Liver (tissue), 9 donors: ENCODE measurements around the gene MED27. TPM values are rescaled to one million over a fixed set of nuclear protein-coding genes. Genes with fewer than 3 reads are reported as not detected.

ENCODE experiments used
- DNase-seq: peaks from one replicate; pipeline ENCODE4 v3.0.0-alpha.2; 2017; ENCODE audit warnings: low spot score
- H3K27ac ChIP-seq, 2 donors: one replicate each; pipeline ENCODE4 v1.7.0; 2013; ENCODE audit warnings: inconsistent platforms in 2 of 2, low read length in 2 of 2, control low read depth in 1 of 2, low read depth in 1 of 2, mild to moderate bottlenecking in 1 of 2
- H3K27me3 ChIP-seq, 4 donors: one replicate each; pipeline versions ENCODE4 v1.6.1 to v1.7.0; 2013; ENCODE audit warnings: low read length in 3 of 4, inconsistent platforms in 1 of 4, mild to moderate bottlenecking in 1 of 4, moderate library complexity in 1 of 4; ENCODE audit not compliant: control insufficient read depth in 4 of 4, insufficient read depth in 4 of 4
- H3K36me3 ChIP-seq, 4 donors: one replicate each; pipeline versions ENCODE4 v1.6.1 to v1.7.0; 2013; ENCODE audit warnings: low read length in 3 of 4, mild to moderate bottlenecking in 3 of 4, low read depth in 1 of 4, moderate library complexity in 1 of 4; ENCODE audit not compliant: control insufficient read depth in 4 of 4, insufficient read depth in 3 of 4
- H3K4me1 ChIP-seq, 4 donors: one replicate each; pipeline versions ENCODE4 v1.6.1 to v1.7.0; 2013; ENCODE audit warnings: low read length in 3 of 4, mild to moderate bottlenecking in 3 of 4, moderate library complexity in 1 of 4; ENCODE audit not compliant: control insufficient read depth in 4 of 4, insufficient read depth in 4 of 4
- H3K4me3 ChIP-seq, 3 donors: one replicate each; pipeline versions ENCODE4 v1.6.1 to v1.7.0; 2013; ENCODE audit warnings: low read length in 3 of 3, control low read depth in 1 of 3, low read depth in 1 of 3, mild to moderate bottlenecking in 1 of 3
- H3K9ac ChIP-seq, 2 donors: one replicate each; pipeline ENCODE4 v1.7.0; 2013; ENCODE audit warnings: low read length in 2 of 2, mild to moderate bottlenecking in 2 of 2, moderate library complexity in 2 of 2, control low read depth in 1 of 2, low read depth in 1 of 2
- H3K9me3 ChIP-seq, 4 donors: one replicate each; pipeline versions ENCODE4 v1.6.1 to v1.7.0; 2013; ENCODE audit warnings: low read length in 3 of 4; ENCODE audit not compliant: control insufficient read depth in 4 of 4
- EGR1 ChIP-seq, 2 donors: IDR thresholded peaks; 2 replicates each; pipeline ENCODE4 v1.6.1; 2016 to 2018; ENCODE audit warnings: antibody characterized with exemption in 2 of 2, low read depth in 2 of 2
- FOXA1 ChIP-seq: IDR thresholded peaks from 2 replicates; pipeline ENCODE4 v1.6.1; 2016; ENCODE audit warnings: antibody characterized with exemption
- FOXA2 ChIP-seq: IDR thresholded peaks from 2 replicates; pipeline ENCODE4 v1.6.1; 2016; ENCODE audit warnings: antibody characterized with exemption
- GABPA ChIP-seq, 2 donors: IDR thresholded peaks in 1 of 2; conservative IDR thresholded peaks in 1 of 2; 2 replicates each; pipeline ENCODE4 v1.6.1; 2016; ENCODE audit warnings: antibody characterized with exemption in 2 of 2, mild to moderate bottlenecking in 1 of 2, moderate library complexity in 1 of 2
- HNF4A ChIP-seq, 2 donors: conservative IDR thresholded peaks; 2 replicates each; pipeline ENCODE4 v1.6.1; 2016; ENCODE audit warnings: antibody characterized with exemption in 2 of 2, mild to moderate bottlenecking in 2 of 2
- HNF4G ChIP-seq: IDR thresholded peaks from 2 replicates; pipeline ENCODE4 v1.6.1; 2016; ENCODE audit warnings: antibody characterized with exemption
- NR2F2 ChIP-seq: IDR thresholded peaks from 2 replicates; pipeline ENCODE4 v1.6.1; 2016; ENCODE audit warnings: antibody characterized with exemption
- RAD21 ChIP-seq, 2 donors: IDR thresholded peaks; 2 replicates each; pipeline ENCODE4 v1.6.1; 2016; ENCODE audit warnings: antibody characterized with exemption in 2 of 2, mild to moderate bottlenecking in 2 of 2
- SP1 ChIP-seq: IDR thresholded peaks from 2 replicates; pipeline ENCODE4 v1.6.1; 2018; ENCODE audit warnings: antibody characterized with exemption, mild to moderate bottlenecking
- TAF1 ChIP-seq: conservative IDR thresholded peaks from 2 replicates; pipeline ENCODE4 v1.6.1; 2016; ENCODE audit warnings: antibody characterized with exemption, mild to moderate bottlenecking
- YY1 ChIP-seq: IDR thresholded peaks from 2 replicates; pipeline ENCODE4 v1.6.1; 2016; ENCODE audit warnings: antibody characterized with exemption, mild to moderate bottlenecking
- WGBS: extraction: QIAGEN DNeasy Blood & Tissue Kit; methylation state at CpG from one replicate; pipeline ENCODE4 v1.1.7; 2013; 5-methylcytosine and 5-hydroxymethylcytosine counted together
- polyA plus RNA-seq, 2 donors: library from polyadenylated mRNA; stranded (reverse) in 1 of 2; unstranded in 1 of 2; fragments of 200-250 nt in 1 of 2; fragments of >200 nt in 1 of 2; fragmentation: Nextera tagmentation in 1 of 2; extraction: Ambion mirVana in 1 of 2; gene quantifications; one replicate each; pipeline versions ENCODE4 v1.2.1 to v1.2.3, GENCODE V29; 2013 to 2015
- total RNA-seq, 2 donors: library from RNA; depleted of rRNA; stranded (reverse); fragments of >200 nt; gene quantifications; one replicate each; pipeline ENCODE4 v1.2.3, GENCODE V29; 2014
- TF ChIP-seq, protein P1 (sequence below): IDR thresholded peaks from 2 replicates; pipeline ENCODE4 v1.6.1; 2016; ENCODE audit warnings: antibody characterized with exemption
- TF ChIP-seq, protein P2 (sequence below): fragments of 150-350 bp; IDR thresholded peaks from 2 replicates; pipeline ENCODE4 v1.5.1; 2017; ENCODE audit warnings: improper control_type of control experiment, low read depth, low read length; ENCODE audit not compliant: missing input control
- TF ChIP-seq, protein P3 (sequence below): IDR thresholded peaks from 2 replicates; pipeline ENCODE4 v1.6.1; 2016; ENCODE audit warnings: antibody characterized with exemption
- TF ChIP-seq, protein P4 (sequence below): IDR thresholded peaks from 2 replicates; pipeline ENCODE4 v1.6.1; 2016; ENCODE audit warnings: antibody characterized with exemption, mild to moderate bottlenecking
- donor health status: healthy.
- donor health status: healthy.
- donor health status: healthy.
- donor health status: healthy.
- donor health status: healthy.

MED27 gene
- total and polyA plus RNA-seq, 4 donors: 4.6 to 7.9 (median 5.5) TPM

DNA sequence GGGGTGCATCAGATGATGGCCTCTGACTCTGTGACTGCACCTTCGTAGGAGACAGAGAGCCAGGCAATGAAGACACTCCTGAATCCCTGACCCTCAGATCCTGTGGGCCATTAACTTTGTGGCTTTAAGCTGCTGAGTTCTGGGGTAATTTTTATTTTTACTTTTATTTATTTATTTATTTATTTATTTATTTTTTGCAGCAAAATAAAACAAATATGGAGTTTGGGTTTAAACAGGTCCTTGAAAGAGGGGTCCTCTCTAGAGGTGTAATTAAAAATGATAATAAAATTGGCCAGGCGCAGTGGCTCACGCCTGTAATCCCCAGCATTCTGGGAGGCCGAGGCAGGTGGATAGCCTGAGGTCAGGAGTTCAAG, 234.9 kb downstream of the MED27 start (continued):
- no peak for TF ChIP-seq HNF4A (conservative IDR thresholded peaks at IDR 0.05)

DNA sequence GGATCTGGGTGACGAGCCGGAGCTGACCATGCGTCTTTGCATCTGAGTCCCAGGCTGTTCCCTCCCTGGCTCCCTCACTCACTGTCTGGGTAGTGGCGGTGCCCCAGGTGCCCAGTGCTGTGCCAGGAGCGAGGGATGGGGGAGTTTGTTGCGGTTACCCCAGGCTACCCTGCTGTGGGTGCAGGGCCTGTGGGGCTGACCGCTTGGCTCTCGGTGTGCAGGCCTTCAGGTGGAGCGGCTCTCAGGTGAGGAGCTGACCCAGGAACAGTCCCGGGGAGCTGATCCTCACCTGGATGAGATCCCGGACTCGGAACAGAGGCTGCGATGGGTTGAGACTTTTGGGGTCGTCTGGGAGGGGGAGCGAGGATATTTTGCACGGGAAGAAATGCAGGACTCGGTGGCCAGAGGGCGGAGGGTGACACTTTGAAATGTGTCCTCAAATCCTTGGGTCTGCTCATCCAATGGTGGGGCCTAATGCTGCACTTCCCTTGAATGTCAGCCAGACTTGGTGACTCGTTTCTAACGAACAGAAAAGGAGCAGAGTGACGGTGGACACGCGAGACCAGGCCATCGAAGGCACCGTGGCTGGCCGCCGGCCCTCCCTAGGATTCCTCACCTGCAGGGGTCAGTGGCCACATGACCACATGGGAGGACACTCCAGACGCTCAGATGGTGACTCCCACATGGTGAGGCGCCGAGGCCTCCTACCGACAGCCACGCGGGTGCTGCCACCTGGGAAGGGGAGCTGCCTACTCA, 235.5 kb downstream of the MED27 start:
- TF ChIP-seq, protein P1, sequence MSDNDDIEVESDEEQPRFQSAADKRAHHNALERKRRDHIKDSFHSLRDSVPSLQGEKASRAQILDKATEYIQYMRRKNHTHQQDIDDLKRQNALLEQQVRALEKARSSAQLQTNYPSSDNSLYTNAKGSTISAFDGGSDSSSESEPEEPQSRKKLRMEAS: no peak
- TF ChIP-seq YY1 (no peak), SP1 (no peak), TAF1 (no peak), HNF4A (conservative IDR thresholded peaks at IDR 0.05) (no peak), GABPA (IDR thresholded peaks at IDR 0.05 in 1 of 2, conservative IDR thresholded peaks at IDR 0.05 in 1 of 2) (no peak), RAD21 (IDR thresholded peaks at IDR 0.05) (no peak), HNF4G (no peak), NR2F2 (no peak)
- TF ChIP-seq, protein P2, sequence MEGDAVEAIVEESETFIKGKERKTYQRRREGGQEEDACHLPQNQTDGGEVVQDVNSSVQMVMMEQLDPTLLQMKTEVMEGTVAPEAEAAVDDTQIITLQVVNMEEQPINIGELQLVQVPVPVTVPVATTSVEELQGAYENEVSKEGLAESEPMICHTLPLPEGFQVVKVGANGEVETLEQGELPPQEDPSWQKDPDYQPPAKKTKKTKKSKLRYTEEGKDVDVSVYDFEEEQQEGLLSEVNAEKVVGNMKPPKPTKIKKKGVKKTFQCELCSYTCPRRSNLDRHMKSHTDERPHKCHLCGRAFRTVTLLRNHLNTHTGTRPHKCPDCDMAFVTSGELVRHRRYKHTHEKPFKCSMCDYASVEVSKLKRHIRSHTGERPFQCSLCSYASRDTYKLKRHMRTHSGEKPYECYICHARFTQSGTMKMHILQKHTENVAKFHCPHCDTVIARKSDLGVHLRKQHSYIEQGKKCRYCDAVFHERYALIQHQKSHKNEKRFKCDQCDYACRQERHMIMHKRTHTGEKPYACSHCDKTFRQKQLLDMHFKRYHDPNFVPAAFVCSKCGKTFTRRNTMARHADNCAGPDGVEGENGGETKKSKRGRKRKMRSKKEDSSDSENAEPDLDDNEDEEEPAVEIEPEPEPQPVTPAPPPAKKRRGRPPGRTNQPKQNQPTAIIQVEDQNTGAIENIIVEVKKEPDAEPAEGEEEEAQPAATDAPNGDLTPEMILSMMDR: no peak
- no peak for DNase-seq
- H3K4me1 ChIP-seq: no peaks in the 10 kb centered on the region
- H3K27ac ChIP-seq: no peak overlapping the region
- H3K36me3 ChIP-seq: no peaks in the 10 kb centered on the region
- no peak overlapping the region for H3K4me3 ChIP-seq
- no peaks in the 10 kb centered on the region for H3K9me3 ChIP-seq
- H3K27me3 ChIP-seq: no peaks in the 10 kb centered on the region
- 87% methylated on average over 33 of the region's 33 CpGs for WGBS
- H3K9ac ChIP-seq: no peak overlapping the region

DNA sequence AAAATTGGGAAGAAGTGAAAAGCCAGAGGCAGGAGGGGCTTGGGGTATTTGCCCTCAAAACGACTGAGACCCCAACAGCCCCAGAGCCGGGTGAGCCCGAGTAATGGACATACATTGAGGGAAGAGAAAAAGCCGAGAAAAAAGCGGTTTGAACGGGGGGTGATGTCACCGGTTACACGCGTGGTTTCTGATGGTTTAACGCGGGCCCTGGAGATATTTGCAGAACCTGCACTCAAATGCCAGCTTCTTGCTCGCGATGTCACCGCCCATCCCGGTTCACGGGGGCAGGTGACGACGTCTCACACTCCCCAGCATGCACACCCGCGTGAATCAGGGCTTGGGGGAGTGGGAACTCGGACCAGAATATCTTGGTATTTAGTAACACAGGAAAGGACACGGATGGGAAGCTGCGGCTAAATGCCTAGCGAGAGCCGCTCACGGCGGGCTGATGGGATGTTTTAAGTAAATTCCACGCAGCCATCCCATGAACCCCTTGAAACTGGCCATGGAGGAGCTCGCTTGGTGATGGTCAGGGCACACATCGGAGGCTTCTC, 237.8 kb downstream of the MED27 start:
- no peaks in the 10 kb centered on the region for H3K9me3 ChIP-seq
- H3K27me3 ChIP-seq: no peaks in the 10 kb centered on the region
- no peak overlapping the region for H3K27ac ChIP-seq
- H3K36me3 ChIP-seq: no peaks in the 10 kb centered on the region
- no peaks in the 10 kb centered on the region for H3K4me1 ChIP-seq
- DNase-seq: no peak
- no peak overlapping the region for H3K4me3 ChIP-seq
- no peak for TF ChIP-seq HNF4A (conservative IDR thresholded peaks at IDR 0.05)
- TF ChIP-seq NR2F2: no peak
- no peak for TF ChIP-seq RAD21 (IDR thresholded peaks at IDR 0.05)
- no peak for TF ChIP-seq SP1
- TF ChIP-seq, protein P1: no peak
- no peak for TF ChIP-seq FOXA1
- TF ChIP-seq YY1: no peak
- TF ChIP-seq TAF1: no peak
- no peak for TF ChIP-seq FOXA2
- TF ChIP-seq, protein P3, sequence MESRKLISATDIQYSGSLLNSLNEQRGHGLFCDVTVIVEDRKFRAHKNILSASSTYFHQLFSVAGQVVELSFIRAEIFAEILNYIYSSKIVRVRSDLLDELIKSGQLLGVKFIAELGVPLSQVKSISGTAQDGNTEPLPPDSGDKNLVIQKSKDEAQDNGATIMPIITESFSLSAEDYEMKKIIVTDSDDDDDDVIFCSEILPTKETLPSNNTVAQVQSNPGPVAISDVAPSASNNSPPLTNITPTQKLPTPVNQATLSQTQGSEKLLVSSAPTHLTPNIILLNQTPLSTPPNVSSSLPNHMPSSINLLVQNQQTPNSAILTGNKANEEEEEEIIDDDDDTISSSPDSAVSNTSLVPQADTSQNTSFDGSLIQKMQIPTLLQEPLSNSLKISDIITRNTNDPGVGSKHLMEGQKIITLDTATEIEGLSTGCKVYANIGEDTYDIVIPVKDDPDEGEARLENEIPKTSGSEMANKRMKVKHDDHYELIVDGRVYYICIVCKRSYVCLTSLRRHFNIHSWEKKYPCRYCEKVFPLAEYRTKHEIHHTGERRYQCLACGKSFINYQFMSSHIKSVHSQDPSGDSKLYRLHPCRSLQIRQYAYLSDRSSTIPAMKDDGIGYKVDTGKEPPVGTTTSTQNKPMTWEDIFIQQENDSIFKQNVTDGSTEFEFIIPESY: no peak
- TF ChIP-seq EGR1 (IDR thresholded peaks at IDR 0.05; ENCODE audit: low read depth in 2 of 2): no peak
- no peak for TF ChIP-seq HNF4G
- TF ChIP-seq GABPA (IDR thresholded peaks at IDR 0.05 in 1 of 2, conservative IDR thresholded peaks at IDR 0.05 in 1 of 2): no peak
- TF ChIP-seq, protein P2: no peak
- TF ChIP-seq, protein P4, sequence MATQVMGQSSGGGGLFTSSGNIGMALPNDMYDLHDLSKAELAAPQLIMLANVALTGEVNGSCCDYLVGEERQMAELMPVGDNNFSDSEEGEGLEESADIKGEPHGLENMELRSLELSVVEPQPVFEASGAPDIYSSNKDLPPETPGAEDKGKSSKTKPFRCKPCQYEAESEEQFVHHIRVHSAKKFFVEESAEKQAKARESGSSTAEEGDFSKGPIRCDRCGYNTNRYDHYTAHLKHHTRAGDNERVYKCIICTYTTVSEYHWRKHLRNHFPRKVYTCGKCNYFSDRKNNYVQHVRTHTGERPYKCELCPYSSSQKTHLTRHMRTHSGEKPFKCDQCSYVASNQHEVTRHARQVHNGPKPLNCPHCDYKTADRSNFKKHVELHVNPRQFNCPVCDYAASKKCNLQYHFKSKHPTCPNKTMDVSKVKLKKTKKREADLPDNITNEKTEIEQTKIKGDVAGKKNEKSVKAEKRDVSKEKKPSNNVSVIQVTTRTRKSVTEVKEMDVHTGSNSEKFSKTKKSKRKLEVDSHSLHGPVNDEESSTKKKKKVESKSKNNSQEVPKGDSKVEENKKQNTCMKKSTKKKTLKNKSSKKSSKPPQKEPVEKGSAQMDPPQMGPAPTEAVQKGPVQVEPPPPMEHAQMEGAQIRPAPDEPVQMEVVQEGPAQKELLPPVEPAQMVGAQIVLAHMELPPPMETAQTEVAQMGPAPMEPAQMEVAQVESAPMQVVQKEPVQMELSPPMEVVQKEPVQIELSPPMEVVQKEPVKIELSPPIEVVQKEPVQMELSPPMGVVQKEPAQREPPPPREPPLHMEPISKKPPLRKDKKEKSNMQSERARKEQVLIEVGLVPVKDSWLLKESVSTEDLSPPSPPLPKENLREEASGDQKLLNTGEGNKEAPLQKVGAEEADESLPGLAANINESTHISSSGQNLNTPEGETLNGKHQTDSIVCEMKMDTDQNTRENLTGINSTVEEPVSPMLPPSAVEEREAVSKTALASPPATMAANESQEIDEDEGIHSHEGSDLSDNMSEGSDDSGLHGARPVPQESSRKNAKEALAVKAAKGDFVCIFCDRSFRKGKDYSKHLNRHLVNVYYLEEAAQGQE: no peak
- no peak overlapping the region for H3K9ac ChIP-seq
- WGBS: 81% methylated on average over 30 of the region's 30 CpGs
